ENCODE data around the gene TDRD3. TPM values are rescaled to one million over a fixed set of nuclear protein-coding genes. Genes with fewer than 3 reads are reported as not detected.

The TDRD3 gene
- polyA plus RNA-seq, 4 donors: 32.9 to 40.9 (median 38.5) TPM

- no peak for DNase-seq (ENCODE audit: low read depth in 4 of 4, low spot score in 3 of 4)
Measured at GRCh38 chr13:60571571-60571970, 174.6 kb downstream of the TDRD3 start.

DNA sequence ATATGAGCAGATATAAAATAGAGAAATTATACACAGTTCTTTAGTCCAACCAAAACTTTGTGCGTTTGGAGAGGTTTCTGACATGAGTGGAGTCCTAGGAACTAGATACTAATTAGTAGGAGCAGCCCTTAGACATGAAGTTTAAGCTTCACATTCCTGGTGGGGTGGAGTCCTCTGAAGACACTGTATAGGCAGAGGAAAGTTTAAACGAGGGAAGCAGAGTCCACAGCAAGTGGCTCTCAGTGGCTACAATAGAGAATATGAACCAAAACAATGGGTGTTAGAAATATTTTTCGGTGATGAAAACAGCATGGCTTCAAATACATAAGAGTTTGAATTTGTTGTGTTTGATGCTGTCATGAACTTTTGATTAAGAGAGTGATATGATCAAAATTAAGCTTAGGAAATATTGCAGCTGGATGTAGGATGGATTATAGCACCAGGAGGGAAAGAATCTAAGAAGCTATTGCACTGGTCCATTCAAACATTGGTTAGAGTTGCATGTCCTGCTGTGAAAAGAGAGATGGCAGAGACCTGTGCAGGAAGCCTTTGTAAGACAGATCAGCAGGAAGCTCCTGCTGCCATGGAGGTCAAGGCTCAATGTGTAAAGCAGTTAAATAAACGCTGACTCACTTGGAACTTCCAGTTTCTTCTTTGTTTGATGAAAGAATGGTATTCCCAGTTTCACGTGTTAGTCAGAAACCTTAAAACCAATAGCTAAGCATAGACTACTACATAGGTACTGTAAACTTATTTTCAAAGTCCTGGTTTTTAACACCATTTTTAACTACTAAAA, 175.2 kb downstream of the TDRD3 start:
- no peak for DNase-seq (ENCODE audit: low read depth in 4 of 4, low spot score in 3 of 4)

- no peak for DNase-seq (ENCODE audit: low read depth in 4 of 4, low spot score in 3 of 4)
Measured at GRCh38 chr13:60572855-60573254, 175.8 kb downstream of the TDRD3 start.

- DNase-seq (ENCODE audit: low read depth in 4 of 4, low spot score in 3 of 4): no peak
Measured at GRCh38 chr13:60574735-60575134, 177.7 kb downstream of the TDRD3 start.

DNA sequence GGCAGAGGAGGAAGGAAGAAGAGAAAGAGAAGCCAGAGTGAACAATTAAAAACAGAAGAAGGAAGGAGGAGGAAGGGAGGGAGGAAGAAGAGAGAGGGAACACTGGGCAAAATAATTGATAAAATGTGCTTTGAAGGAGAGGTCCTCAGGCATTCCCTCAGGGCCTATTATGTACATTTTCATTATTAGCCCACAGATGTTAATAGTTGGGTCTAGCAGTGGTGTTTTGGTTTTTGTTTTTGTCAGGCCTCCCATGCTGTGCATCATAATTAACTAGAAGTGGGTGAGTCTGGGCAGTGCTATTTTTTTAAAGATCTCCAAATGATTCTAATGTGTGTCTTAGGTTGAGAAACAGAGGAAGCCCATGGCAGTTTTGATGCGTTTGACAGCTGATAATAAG, 178.1 kb downstream of the TDRD3 start:
- no peak for DNase-seq (ENCODE audit: low read depth in 4 of 4, low spot score in 3 of 4)

GRCh38 chr13:60577761-60578160, 180.7 kb downstream of the TDRD3 start:
- no peak for DNase-seq (ENCODE audit: low read depth in 4 of 4, low spot score in 3 of 4)

- DNase-seq (ENCODE audit: low read depth in 4 of 4, low spot score in 3 of 4): no peak
Measured at GRCh38 chr13:60583196-60583888, 186.3 kb downstream of the TDRD3 start.

GRCh38 chr13:60583911-60584753, 187.1 kb downstream of the TDRD3 start:
- DNase-seq (ENCODE audit: low read depth in 4 of 4, low spot score in 3 of 4): no peak

DNA sequence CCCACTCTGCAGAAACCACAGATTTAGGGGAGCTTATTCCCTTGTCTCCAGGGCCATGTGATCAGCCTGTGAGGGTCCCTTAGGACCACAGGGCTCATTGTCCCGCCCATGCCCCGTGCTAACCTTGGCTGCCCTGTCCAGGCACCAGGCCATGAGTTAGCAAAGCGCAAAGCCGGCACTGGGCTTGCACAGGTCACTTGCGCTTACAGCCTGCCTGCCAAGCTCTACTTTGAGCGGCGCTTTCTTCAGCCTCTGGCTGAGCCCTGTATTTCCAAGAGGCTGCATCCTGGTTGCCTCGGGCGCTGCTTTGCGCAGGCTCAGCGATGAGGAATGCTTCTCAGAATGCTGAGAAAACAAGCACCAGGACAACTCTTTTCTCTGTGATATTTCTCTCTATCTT, 188.0 kb downstream of the TDRD3 start:
- no peak for DNase-seq (ENCODE audit: low read depth in 4 of 4, low spot score in 3 of 4)

DNA sequence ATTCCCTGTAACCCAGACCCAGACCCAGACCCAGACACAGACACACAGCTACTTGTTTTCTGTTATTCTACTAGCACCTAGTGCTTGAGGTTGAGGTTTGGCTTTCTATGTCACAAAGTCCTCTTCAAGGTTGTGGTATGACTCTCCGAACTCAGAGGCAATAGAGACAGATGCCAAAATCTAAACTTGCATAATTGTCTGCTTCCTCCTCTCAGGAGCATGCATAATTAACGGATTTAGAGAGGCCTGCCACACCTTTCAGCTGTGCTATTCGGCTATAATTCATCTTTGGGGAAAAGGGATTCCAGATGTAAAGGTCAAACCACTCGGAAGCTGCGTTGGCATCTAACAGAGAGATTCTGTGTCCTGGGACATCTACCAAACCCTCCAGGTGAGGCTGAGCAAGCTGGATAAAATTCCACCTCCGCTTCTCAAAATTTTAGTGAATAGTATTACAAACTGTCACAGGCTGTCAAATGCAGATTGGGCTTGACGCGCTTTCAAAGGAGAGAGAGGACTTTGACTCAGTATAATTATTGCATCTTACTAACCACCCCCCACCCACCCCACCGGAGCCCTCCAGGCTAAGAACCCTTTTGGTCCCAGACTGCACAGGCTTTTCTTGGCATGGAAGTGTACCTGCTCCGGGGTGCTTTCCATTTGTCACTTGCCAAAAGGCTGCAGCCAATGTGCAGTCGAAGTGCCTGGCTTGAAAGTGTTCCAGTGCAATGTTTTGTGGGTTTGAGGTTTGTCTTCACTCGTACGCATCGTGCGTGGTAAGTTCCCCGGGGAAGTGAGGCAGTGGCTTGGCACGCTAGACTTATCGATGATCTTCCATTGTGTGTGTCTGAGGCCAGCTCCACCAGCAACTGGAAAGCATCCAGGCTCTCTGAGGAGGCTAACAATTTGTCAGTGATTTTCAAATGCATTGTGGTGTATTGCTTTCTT, 194.1 kb downstream of the TDRD3 start:
- DNase-seq (ENCODE audit: low read depth in 4 of 4, low spot score in 3 of 4): no peak

DNA sequence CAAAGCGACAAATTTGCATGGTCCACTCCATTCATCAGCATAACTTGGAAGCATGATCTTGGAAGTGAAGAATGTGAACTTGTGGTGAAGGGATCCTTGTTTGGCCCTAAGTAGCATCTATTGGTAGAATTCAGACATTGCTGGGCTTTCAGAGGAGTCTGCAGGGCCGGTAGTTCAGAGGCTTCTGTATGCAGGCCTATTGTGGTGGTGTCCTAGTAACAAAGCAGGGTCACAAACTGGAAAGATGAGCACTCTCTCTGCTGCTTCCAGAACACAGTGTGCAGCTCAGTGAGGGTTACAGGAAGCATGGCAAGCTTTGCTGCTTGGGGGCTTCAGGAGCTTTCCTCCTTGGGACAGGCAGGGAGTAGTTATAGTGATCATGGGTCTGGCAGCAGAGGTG, 206.0 kb downstream of the TDRD3 start:
- no peak for DNase-seq (ENCODE audit: low read depth in 4 of 4, low spot score in 3 of 4)

DNA sequence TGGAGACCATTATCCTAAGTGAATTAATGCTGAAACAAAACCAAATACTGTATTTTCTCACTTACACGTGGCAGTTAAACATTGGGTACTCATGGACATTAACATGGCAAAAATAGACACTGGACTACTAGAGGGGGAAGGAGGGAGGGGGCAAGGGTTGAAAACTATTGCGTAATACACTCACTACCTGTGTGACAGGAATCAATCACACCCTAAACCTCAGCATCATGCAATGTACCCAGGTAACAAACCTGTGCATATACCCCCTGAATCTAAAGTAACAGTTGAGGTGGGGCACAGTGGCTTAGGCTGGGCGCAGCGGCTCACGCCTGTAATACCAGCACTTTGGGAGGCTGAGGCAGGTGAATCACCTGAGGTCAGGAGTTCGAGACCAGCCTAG, 207.0 kb downstream of the TDRD3 start:
- no peak for DNase-seq (ENCODE audit: low read depth in 4 of 4, low spot score in 3 of 4)

DNA sequence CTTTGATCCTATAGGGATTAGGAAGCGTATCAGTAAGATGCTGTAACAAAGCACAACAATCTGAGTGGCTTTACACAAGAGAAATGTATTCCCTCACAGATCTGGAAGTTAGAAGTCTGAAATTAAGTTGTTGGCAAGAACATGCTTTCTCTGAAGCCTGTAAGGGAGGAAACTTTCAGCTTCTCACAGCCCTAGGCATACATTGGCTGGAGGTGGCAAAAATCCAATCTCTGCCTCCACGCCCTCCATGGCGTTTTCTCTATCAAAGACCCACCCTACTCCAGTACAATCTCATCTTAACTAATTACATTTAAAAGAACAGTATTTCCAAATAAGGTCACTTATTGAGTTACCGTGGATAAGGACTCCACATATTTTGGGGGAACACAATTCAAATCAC, 211.9 kb downstream of the TDRD3 start:
- DNase-seq (ENCODE audit: low read depth in 4 of 4, low spot score in 3 of 4): no peak

DNA sequence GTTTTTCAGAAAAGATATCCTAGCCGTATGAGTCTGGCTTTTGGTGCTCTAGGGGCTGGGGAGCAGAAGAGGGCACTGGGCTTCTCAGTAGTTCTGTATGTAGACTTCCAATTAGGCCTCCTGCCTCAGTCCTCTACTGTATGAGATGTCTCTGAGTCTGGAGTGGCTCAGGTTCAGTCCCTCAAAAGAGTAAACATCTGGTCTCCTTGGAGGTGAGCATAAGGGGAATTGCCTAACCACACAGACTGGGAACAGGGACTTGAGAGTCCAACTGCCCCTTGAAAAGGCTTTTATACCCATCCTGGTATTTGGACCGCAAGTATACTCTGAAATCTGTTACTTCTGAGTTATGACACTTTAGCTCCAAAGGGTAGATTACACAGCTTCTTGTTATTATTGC, 214.5 kb downstream of the TDRD3 start:
- DNase-seq (ENCODE audit: low read depth in 4 of 4, low spot score in 3 of 4): no peak

DNA sequence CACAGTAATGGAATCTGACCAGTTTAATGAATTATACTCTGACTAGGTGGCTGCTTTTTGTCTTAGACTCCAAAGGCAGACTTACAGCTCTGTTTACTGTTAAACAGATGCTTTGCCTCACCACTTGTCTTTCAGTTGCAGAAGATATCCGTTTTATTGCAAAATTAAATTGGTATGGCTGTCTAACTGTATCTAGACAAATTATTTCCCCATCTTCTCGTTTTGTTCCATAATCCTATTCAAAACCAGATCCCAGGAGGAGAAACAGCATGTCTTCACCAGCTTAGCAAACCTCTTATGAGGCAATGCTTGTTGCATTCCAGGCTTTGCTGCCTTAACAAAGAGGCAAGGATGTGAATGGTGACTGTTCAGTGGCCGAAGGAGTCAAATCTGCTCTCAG, 215.6 kb downstream of the TDRD3 start:
- no peak for DNase-seq (ENCODE audit: low read depth in 4 of 4, low spot score in 3 of 4)

- no peak for DNase-seq (ENCODE audit: low read depth in 4 of 4, low spot score in 3 of 4)
Measured at GRCh38 chr13:60613080-60613479, 216.1 kb downstream of the TDRD3 start.

DNA sequence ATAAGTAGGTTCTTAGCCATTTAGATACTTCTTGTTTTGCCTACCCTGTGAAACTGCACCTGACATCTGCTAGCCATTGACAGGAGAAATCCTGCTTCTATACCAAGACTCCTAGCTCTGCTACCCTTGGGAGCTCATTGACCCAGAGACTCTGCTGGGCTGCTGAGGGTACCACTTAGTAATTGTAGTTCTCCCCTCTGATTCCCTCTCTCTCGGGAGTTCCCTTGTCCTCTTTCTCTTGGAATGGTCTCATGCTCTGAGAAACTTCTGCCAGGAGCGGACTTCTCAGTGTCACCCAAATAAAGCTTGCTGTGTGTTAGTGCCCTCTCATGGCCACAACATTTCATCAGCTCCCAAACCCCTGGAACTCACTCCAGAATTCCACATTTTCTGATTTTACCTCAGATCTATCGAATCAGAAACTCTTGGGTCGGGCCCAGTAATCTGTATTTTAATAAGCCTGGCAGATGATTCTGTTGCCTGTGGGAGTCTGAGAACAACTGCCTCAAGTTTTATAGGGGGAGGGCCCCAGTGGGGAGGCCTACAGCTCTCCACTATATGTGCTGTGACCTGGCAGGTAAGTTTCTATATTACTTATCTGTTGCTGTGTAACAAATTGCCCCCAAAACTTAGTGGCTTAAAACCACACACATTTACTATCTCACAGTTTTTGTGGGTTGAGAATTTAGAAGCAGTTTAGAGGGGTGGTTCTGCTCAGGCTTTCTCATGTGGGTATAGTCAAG, 221.1 kb downstream of the TDRD3 start:
- DNase-seq (ENCODE audit: low read depth in 4 of 4, low spot score in 3 of 4): no peak

DNA sequence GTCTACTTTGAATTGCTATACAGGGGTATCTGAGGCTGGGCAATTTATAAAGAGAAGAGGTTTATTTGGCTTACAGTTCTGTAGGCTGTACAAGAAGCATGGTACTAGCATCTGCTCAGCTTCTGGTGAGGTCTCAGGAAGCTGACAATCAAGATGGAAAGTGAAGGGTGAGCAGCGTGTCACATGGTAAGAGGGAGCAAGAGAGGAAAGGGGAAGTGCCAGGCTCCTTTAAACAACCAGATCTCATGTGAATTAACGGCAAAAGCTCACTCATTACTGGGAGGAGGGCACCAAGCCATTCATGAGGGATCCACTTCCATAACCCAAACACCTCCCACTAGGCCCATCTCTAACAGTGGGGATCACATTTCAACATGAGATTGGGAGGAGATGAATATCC, 222.4 kb downstream of the TDRD3 start:
- DNase-seq (ENCODE audit: low read depth in 4 of 4, low spot score in 3 of 4): no peak

GRCh38 chr13:60620611-60621395, 223.8 kb downstream of the TDRD3 start:
- DNase-seq (ENCODE audit: low read depth in 4 of 4, low spot score in 3 of 4): no peak
